HG03378 (cell line): ENCODE data around the gene WSB1.
"Not testable (repeated sequence)": the region's sequence is repeated elsewhere in the genome, so short reads cannot be mapped to it uniquely, and the experiment has no call there.

Experiments used
- ATAC-seq: cut with Tn5 transposase; IDR thresholded peaks from one replicate; pipeline ENCODE4 v1.9.1; 2021; ENCODE audit warnings: mild to moderate bottlenecking, moderate library complexity; ENCODE audit not compliant: unreplicated experiment

Gene WSB1

GRCh38 chr17:27293898-27294688 is at the start of gene WSB1:
Gene WSB1, plus strand, starts transcription at chr17:27294114. Its CDS starts 282 bp downstream, at chr17:27294396.
- peak; percentile 59 for ATAC-seq

GRCh38 chr17:27244491-27245223 is 49.3 kb upstream of the WSB1 start:
- no peak for ATAC-seq

GRCh38 chr17:27245230-27245696 is 48.7 kb upstream of the WSB1 start:
- ATAC-seq, result peak; percentile 77

- no peak for ATAC-seq
Measured at GRCh38 chr17:27246537-27246936, 47.4 kb upstream of the WSB1 start.

GRCh38 chr17:27247071-27247957 is 46.6 kb upstream of the WSB1 start:
- ATAC-seq, result no peak

- ATAC-seq, result no peak
Measured at GRCh38 chr17:27247958-27248342, 46.0 kb upstream of the WSB1 start.

GRCh38 chr17:27250791-27251190 is 43.1 kb upstream of the WSB1 start:
- ATAC-seq, result not testable (repeated sequence)

- not testable (repeated sequence) for ATAC-seq
Measured at GRCh38 chr17:27254802-27255201, 39.1 kb upstream of the WSB1 start.

- no peak for ATAC-seq
Measured at GRCh38 chr17:27256225-27257030, 37.5 kb upstream of the WSB1 start.

- no peak for ATAC-seq
Measured at GRCh38 chr17:27257031-27257357, 36.9 kb upstream of the WSB1 start.

GRCh38 chr17:27259356-27259755 is 34.6 kb upstream of the WSB1 start:
- ATAC-seq, result no peak

GRCh38 chr17:27263386-27263785 is 30.5 kb upstream of the WSB1 start:
- no peak for ATAC-seq

- no peak for ATAC-seq
Measured at GRCh38 chr17:27264068-27264812, 29.7 kb upstream of the WSB1 start.

GRCh38 chr17:27265333-27265732 is 28.6 kb upstream of the WSB1 start:
- no peak for ATAC-seq

- ATAC-seq, result no peak
Measured at GRCh38 chr17:27266228-27266627, 27.7 kb upstream of the WSB1 start.

GRCh38 chr17:27268394-27269085 is 25.4 kb upstream of the WSB1 start:
- ATAC-seq, result no peak

- ATAC-seq, result no peak
Measured at GRCh38 chr17:27269201-27269600, 24.7 kb upstream of the WSB1 start.

GRCh38 chr17:27269974-27270373 is 23.9 kb upstream of the WSB1 start:
- no peak for ATAC-seq

- ATAC-seq, result no peak
Measured at GRCh38 chr17:27276653-27277156, 17.2 kb upstream of the WSB1 start.
